GM21825 (cell line): ENCODE results near the gene KIAA0408.
A peak's percentile ranks its signal among the peaks of the same experiment; 100 is the strongest.

Experiments used
- ATAC-seq: cut with Tn5 transposase; IDR thresholded peaks from one replicate; pipeline ENCODE4 v1.9.1; 2021; ENCODE audit warnings: mild to moderate bottlenecking, moderate library complexity; ENCODE audit not compliant: unreplicated experiment

Gene KIAA0408

DNA sequence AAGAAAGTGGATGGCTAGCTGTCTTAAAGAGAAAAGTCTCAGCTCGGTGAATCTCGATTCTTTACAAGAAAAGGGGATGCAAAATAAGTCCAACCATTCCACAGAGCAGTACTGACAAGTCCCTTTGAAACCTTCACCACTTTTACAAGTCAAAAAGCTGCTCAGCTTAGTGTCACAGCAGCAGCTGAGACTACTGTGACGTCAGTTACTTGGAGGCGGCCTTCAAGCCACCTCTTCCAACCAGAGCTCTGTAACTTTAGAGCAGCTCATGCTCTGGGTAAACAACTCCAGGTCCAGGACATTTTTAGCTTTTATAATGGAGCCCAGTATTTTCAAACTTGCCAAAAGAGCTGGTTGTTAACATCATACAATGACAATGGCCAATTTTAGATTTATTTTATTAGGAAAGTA lies at the start of gene KIAA0408:
KIAA0408 (minus strand) TSS at position 159 of the 411 bp plus-strand sequence. CDS start 5,408 bp downstream, outside the sequence.
- no peak for ATAC-seq

DNA sequence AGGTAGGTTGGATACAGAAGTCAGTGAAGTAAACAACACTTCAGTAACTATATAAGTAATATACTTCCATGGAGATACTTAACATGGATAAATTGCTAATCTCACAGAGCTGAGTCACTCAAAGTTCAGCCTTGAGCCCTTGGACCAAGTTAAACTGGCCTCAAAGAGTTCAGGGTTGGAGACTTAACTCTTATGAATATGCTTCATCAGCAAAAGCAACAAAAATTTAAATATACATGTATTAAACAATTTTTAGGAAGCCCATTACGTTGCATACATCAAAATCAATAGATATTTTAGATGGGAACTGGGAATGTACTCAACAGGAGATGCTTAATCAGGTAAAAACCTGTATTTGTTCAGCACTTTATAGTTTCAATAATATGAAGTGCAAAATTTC lies 47.7 kb upstream of the KIAA0408 start:
- ATAC-seq: no peak

DNA sequence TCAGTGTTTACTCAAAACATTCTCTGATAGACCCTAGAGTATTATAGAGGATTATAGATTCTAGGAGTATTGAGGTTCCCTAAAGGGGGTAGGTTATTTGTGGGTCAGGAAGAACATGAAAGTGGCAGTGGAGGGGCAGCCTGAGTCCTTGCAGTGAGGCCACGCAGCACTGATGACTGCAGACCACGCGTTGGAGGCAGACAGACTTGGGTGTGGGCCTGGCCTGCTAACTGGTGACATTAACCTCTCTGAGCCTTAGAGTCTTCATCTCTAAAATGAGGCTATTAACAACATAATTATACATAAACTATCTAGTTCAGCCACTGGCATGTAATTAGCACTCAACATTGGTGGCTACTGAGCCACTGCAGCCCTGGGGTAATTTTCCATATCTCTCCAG lies 43.8 kb upstream of the KIAA0408 start:
- no peak for ATAC-seq

DNA sequence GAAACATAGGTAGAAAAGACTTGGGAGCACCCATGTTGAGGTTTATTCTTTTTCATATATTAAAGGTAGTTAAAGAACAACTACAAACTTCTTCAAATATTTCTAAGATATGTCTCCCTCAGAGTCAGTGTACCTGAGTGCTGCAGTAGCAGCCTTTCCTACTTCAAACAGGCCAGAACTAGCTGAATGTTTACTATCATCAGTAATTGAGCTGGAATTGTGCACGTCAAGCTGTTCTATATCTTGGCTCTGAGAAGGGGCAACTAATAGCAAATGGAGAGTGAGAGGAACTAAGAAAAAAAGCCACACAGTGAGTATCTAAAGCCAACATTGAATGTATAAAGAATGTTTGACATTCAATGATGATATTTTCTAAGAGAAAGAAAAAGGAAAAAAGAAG lies 38.2 kb upstream of the KIAA0408 start:
- ATAC-seq: no peak

DNA sequence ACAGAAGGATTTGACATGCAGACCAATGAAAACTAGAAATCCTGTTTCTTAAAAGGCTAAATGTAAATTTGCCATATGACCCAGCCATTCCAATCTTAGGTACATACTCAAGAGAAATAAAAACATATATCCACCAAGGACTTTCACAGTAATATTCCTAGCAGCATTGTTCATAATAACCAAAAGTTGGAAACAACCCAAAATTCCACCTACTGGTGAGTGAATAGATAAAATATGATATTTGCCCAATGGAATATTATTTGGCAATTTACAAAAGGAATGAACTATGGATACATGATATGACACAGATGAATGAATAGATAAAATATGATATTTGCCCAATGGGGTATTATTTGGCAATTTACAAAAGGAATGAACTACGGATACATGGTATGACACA lies 37.3 kb upstream of the KIAA0408 start:
- ATAC-seq: no peak

DNA sequence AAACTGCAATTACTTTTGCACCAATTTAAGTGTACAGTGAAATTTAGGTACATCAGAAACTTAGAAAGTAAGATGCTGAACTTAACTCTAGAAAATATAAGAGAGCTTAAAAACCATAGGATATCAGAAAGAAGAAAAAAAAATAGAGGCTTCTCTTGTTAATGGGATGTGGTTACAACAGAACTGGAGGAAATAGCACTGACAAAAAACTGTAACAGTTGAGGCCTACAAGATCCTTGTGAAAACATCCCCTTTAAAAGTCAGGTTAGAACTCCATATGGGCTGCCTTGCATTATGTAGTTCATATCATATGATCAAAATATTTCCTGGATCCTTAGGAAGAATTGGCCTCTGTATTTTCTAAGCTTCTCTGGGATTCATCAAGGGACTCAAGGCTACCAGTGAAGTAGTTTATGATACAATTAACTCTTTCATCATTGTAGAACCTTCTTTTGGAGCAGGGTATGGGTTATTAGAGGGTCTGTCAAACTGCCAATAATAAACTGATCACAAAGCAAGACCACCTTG lies 35.1 kb upstream of the KIAA0408 start:
- no peak for ATAC-seq

DNA sequence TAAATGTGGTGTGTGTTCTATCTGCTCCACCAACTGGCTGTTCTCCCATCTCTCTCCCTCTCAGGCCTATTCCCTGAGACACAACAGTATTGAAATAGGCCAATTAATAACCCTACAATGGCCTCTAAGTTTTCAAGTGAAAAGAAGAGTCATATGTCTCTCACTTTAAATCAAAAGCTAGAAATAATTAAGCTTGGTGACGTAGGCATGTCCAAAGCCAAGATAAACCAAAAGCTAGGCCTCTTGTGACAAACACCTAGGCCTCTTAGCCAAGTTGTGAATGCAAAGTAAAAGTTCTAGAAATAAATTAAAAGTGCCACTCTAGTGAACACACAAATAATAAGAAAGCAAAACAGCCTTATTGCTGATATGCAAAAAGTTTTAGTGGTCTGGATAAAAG lies 30.1 kb upstream of the KIAA0408 start:
- ATAC-seq: no peak

DNA sequence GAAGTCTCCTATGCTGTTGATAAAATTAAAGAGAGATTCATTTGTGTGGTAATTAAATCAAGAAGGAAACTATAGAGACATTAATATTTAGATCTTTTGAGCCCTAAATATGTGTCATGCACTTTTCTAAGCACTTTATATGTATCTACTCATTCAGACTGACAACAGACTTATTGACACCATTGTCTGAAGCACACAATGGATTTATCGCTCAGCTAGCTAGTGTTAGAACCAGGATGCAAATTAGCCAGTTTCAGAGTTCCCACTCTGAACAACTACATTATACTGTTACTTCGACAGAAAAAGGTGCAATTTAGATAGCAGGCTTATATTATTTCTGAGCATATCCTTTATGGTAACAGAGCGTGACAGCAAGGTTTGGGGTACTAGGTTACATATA lies 27.7 kb upstream of the KIAA0408 start:
- ATAC-seq: no peak

DNA sequence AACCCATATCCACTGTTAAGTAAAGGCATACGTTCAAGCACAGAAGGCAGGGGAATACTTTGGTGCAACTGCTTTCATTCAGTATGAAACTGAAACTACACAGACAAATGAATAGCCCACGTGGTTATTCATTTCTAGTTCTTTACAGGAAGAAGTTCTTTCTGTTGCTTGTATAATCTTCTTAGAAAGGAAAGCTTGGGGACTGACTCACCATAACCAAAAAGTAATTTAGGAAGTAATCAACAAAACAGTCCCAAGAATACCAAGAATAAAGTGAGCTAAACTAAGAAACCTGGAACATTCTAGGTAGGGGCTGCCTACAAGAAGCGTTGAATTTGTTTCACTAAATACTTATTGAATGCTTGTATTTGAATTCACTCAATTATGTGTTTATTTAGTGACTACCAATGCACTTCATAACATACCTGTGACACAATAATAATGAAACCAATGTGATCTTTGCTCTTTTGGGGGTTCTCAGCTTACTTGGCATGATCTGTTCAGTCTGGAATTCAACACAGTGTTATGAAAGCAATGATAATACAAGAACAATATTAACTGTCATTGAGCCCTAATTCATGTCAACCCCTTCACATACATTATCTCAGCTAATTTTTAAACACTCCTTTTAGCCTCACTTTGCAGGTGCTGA lies 25.1 kb upstream of the KIAA0408 start:
- ATAC-seq: peak; percentile 100

DNA sequence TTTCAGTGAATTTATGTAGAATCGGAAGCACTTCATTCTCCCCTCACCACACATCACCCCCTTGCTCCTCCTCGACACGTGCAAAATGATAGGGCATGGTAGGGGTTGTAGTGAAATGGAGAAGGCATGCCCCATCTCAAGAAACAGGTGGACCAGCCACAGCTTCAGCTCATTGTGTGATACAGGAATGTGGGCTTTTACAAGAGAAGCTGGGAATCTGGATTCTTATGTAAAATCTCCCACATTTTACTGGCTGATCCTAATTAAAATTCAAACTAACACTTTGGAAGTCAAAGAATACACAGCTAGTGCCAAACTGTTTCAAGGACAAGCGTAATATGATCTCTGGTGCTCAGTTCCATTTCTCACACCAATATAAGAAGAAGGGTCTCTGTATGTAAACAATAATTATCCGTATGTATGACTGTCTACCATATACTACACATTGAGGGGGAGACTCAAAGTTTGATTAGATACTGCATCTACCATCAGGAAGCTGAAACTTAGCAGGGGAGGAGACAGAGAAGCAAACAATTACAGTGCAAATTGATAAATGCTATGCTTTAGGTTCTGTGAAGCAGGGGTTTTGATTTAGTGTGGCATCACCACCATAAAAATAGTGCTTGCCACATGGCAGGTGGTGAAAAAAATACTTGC lies 24.3 kb upstream of the KIAA0408 start:
- peak; percentile 23 for ATAC-seq

DNA sequence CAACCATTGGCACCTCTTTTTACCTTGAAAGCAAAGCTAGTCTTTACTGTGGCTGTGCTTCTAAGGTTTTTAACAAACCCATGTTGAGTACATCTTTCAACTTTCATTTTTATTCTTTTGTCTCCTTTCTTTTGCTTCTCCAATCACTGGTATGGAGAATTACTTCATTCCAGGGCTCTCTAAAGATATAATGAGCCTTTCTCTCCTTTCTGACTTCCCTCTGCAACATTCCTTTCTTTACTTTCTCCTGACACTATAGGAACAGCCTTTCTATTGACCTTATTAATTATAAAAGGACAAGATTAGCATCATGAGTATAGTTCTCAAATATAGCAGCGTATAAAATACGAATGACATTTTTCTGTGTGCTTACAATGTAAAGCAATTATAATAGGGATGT lies 23.1 kb upstream of the KIAA0408 start:
- no peak for ATAC-seq

DNA sequence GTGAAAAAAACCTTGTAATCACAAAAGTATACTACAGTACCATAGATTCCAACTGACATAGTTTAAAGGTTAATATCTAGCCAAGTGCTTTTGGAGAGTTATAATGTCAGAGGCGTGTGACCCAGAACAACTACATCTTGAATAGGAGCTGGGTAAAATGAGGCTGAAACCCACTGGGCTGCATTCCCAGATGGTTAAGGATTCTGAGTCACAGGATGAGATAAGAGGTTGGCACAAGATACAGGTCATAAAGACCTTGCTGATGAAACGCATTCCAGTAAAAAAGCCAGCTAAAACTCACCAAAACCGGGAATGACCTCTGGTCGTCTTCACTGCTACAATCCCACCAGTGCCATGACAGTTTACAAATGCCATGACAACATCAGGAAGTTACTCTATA lies 22.4 kb upstream of the KIAA0408 start:
- no peak for ATAC-seq

DNA sequence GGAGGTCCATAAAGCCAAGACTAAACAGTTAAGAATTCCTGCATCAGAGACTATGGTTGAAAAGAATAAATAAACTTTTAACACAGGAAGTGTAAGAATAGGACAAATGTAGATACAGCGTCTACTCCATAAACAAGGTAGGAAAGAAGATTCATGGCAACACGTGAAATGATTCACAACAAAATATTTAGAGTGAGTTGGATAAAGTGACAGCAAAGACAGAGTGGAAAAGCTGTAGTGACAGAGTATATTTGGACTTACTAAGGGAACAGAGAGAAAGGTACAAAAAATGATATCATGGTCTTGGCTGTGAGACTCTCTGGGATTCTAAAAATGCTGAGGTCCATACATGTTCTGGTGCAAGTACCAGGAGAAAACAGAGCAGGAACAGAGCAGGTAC lies 21.9 kb upstream of the KIAA0408 start:
- no peak for ATAC-seq

DNA sequence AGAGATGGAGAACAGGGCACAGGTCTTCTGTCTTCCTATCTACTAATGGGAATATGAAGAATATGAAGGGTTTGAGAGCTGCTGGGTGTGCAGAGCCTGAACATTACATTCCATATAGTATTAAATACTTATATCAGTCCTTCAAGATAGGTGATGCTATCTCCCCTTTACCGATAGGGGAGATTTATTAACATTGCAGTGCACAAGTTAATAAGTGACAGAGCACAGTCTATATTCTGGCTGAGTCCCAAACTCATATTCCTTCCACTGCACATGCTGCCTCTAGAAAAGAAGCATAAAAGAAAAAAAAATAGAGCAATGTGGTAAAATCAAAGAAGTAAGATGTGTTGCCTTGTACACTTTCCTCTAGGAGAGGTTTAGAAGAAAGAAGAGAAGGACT lies 18.5 kb upstream of the KIAA0408 start:
- no peak for ATAC-seq

DNA sequence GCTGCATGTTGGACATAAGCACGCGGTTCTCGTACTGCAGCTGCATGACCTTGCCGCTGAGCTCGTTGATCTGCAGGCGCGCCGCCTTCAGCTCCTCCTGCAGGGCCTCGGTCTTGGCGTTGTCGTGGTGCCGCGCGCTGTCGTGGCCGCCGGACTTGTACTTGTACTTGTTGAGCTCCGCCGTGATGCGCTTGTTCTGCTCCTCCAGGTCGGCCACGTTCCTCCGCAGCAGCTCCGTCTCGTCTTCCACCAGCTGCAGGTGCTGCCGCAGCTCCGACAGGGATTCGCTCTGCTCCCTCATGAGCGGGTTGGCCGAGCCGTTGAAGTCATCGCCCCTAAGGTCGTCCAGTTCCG lies 16.6 kb upstream of the KIAA0408 start:
- ATAC-seq: no peak

DNA sequence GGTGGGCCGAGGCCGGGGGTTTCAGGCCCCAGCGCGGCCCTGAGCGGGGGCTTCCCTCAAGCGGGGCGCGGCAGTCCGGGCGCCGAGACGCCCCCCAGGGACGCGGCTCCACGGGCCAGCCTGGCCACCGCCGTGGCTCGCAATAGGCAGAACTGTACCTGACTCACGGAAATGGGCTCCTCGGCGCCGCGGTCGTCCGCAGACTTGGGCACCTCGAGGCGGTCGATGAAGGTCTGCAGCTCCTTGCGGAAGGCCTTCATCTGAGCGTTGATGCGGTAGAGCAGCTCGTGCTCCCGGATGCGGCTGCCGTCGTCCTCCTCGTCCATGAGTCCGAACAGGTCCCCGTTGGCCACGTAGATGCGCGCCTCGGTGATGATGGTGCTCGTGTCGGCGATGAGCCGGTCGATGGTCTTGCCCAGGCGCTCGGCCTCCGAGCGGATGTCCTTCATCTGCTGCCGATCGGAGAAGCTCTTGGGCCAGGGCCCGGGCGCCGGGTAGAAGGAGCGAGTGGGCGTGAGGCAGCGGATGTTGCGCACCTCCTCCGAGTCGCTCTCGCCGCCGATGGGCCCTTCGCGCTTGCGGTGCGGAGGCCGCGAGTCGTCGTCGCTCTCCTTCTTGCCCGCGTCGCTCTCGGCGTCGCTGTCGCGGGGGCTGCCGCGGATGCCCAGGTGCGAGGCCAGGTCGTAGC lies 16.1 kb upstream of the KIAA0408 start:
- no peak for ATAC-seq

DNA sequence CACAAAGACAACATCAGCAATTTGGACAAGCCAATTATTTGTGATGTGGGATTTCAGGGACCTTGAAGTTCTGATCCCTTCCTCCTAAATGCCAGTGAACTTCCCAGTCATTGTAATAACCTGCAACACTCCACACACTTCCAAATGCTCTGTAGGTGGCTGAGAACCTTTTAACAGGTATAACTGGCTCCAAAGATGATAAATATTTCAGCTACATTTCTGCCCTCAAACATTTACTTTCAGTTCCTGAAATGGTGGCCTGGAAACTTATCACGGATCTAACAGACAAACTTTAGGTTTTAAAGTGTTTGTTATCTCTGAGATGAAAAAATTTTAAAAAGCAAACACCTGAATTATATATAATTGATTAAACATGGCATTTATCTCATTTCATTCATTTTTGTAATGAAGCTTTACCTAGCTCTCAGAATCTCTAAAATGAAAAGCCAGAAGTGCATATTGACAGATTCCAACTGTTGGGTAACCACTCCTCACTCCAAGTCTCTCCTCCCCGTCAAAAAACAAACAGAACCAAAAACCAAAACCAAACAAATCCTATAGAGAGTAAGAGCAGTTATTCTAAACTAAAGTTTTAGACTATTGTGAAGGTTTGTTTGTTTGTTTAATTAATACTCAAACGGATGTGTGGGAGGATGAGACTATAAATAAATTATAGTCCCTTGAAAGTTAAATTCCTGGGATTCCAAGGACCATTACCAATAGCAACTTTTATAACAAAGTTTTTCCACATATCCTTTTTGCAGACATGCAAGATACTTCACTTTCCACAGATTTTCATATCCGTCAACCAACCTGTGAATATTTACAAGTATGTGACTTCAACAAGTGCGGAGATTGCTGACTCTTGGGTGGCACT lies 12.4 kb upstream of the KIAA0408 start:
- ATAC-seq: no peak

DNA sequence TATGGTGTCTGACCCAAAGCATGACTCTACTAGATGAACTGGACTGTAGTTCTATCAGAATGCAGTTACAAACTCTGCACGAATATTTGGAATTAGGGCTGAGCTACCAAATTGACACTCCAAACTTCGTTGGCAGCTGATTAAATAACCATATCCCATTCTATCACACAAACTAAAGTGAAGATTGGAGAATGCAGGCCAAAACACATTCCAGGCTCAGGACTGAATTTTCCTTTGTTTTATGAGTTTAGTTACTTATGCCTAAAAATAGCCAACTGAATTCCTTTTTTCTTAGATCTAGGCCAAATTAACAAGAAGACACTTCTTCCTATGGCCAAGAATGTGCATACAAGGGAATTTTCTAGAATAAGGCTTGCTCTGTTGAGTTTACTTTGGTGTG lies 9.7 kb upstream of the KIAA0408 start:
- ATAC-seq: no peak

DNA sequence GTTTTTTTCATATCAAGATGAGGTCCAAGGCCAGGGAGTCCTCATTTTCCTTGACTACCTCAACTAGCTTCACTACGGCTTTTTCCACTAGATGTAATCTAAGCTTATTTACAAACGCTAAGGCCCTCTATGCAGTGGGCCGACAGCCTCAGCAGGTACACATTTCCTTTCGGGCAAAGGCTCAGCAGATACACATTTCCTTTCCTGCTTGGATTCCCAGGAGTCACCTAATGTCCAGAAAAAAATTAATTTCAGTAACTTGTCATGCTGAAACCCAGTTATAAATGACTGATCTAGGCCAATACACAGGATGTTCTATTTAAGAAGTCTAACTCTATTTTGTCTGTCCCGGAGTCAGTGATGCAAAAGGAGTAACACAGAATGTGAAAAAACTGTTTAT lies 7.2 kb upstream of the KIAA0408 start:
- ATAC-seq: no peak

DNA sequence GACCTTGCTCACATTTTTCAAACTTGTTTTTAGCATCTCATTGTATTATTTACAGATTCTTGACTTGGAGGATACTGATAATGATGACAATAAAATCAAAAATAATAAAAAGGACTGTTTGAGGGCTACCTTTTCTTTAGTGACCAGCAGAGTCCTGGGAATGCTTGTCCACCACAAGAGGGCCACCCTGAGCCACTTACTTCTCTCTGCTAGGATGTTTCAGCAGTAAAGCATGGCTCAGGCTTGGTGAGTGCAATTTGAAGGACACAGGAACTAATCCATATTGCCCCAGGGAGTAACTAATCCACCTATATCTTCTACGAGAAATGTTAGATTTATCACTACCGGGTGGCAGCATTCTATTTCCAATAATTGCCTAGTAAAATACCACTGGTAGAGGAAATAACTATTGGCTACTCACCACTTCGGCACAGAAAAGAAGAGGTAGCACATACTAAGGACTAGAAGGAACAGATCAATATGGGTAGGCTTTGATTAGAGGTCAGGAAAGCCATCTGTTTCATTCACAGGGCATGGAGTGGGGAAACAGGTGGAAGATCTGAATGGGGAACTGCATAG lies 5.8 kb upstream of the KIAA0408 start:
- ATAC-seq: peak; percentile 94
